GM19463 (cell line): ENCODE results near the gene TMUB1.

Experiments used
- ATAC-seq: cut with Tn5 transposase; IDR thresholded peaks from one replicate; pipeline ENCODE4 v1.9.1; 2021; ENCODE audit warnings: mild to moderate bottlenecking, moderate library complexity; ENCODE audit not compliant: unreplicated experiment

Gene TMUB1

DNA sequence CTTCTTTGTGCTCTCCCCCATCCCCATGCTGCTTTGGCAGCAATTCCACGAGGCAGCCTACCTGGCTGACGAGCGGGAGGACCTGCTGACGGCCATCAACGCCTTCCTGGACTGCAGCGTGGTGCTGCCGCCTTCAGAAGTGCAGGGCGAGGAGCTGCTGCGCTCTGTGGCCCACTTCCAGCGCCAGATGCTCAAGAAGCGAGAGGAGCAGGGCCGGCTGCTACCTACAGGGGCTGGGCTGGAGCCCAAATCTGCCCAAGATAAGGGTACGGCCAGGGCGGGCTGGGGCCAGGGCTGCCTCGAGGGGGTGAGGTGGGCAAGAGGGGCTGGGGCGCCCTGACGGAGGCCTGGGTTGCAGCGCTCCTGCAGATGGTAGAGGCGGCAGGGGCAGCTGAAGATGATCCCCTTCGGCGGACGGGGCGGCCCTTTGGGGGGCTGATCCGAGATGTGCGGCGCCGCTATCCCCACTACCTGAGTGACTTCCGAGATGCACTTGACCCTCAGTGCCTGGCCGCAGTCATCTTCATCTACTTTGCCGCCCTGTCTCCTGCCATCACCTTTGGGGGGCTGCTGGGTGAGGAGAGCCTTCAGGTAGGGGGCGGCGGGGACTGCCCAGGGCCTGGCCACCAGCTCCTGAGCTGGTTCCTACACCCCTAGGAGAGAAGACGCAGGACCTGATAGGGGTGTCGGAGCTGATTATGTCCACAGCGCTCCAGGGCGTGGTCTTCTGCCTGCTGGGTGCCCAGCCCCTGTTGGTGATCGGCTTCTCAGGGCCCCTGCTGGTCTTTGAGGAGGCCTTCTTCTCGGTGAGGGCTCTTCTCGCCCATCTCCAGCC, 12.0 kb downstream of the TMUB1 start:
- ATAC-seq: no peak

GRCh38 chr7:151070574-151070960, 12.7 kb downstream of the TMUB1 start:
- no peak for ATAC-seq

GRCh38 chr7:151069841-151070573, 13.3 kb downstream of the TMUB1 start:
- no peak for ATAC-seq

GRCh38 chr7:151068069-151068773, 15.1 kb downstream of the TMUB1 start:
- ATAC-seq: no peak

- ATAC-seq: no peak
These were observed 16.9 kb downstream of the TMUB1 start for GRCh38 chr7:151066273-151066974.

GRCh38 chr7:151065516-151065915, 17.8 kb downstream of the TMUB1 start:
- ATAC-seq: no peak

DNA sequence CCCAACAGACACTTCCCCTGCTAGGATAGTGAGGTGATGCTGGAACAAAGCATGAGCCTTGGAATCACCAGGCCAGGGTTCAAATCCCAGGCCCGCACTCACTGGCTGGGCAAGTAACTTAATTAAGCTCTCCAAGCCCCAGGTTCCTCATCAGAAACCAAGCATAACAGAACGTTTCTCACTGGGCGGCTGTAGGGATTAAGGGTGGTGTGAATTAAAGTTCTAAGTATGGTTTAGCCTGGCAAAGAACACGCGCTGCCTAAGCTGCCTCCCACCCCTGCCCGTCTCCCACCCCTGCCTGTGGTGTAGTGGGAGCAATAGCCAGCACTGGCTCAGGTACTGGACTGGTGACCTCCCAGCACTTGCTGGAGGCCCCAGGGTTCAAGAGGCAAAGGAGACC, 18.3 kb downstream of the TMUB1 start:
- no peak for ATAC-seq

DNA sequence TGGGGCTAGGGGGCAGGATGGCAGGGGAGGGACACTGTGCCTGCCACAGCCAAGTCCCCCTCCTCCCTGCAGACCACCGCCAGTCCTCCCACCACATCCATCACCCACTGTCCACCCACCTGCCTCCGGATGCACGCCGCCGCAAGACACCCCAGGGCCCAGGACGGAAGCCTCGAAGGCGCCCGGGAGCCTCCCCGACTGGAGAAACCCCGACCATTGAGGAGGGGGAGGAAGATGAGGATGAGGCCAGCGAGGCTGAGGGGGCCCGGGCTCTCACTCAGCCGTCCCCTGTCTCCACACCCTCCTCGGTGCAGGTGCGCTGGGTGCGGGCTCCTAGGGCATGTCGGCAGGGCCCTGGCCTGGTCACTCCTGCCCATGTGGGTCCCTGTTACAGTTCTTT, 18.8 kb downstream of the TMUB1 start:
- no peak for ATAC-seq

DNA sequence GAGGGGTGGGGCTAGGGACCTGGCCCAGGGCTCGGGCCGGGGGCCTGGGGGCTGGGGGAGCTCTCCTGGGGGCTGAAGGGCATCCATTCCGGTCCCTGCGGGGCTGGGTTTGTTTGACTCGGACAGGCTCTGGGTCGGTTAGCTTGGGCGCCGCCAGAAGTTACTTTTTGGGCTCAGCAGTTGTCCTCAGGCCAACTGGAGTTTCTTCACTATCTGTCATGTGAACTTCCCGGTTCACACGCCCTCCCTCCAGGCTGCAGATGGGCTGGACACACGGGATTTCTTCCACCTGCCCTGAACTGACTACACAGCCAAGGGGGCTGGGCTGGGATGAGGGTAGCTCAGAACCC, 20.1 kb downstream of the TMUB1 start:
- no peak for ATAC-seq

- no peak for ATAC-seq
These were observed 20.7 kb downstream of the TMUB1 start for GRCh38 chr7:151062399-151063211.

- ATAC-seq: no peak
These were observed 21.2 kb downstream of the TMUB1 start for GRCh38 chr7:151062111-151062398.

- no peak for ATAC-seq
These were observed 21.8 kb downstream of the TMUB1 start for GRCh38 chr7:151061213-151062110.

DNA sequence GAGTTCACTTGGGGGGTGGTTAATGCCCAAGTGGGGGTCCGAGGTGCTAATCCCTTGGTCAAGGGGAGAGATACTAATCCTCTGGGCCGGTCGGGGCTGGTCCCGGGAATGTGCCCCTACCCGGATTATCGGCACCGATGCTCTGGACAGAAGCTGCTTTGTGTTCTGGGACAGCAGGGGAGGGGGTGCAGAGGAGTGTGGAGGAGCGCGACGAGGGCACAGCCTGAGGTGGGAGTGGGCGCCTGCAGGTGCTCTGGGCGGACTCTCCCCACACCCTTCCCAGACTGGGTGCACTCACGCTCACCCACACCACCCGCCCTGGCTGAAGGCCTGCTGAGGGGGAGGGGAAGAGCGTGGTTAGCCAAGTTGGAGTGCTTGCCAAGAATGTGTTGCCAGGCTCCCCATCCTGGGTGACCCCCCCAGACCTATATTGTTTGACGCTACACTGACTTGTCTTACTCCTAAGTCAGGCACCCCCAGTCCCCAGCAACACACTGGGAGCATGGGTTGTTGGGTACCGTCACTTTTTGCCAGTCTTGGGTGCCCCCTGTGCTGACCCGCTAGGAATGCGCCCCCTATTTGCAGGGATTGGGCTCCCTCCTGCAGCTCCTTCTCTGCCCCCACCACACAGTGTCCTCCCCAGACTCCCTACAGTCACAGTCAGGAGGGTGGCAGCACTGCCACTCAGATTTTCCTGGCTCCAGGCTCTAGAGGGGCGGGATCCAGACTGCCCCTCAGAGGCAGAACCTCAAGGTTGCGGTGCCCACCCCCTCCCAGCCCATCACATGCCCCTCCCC, 22.7 kb downstream of the TMUB1 start:
- no peak for ATAC-seq

GRCh38 chr7:151060113-151060415, 23.2 kb downstream of the TMUB1 start:
- no peak for ATAC-seq

GRCh38 chr7:151059367-151060112, 23.8 kb downstream of the TMUB1 start, which contains the start of gene SLC4A2:
Gene SLC4A2, plus strand, starts transcription at chr7:151059589. Its CDS starts 2,399 bp downstream, at chr7:151061988.
- ATAC-seq: peak; percentile 27

DNA sequence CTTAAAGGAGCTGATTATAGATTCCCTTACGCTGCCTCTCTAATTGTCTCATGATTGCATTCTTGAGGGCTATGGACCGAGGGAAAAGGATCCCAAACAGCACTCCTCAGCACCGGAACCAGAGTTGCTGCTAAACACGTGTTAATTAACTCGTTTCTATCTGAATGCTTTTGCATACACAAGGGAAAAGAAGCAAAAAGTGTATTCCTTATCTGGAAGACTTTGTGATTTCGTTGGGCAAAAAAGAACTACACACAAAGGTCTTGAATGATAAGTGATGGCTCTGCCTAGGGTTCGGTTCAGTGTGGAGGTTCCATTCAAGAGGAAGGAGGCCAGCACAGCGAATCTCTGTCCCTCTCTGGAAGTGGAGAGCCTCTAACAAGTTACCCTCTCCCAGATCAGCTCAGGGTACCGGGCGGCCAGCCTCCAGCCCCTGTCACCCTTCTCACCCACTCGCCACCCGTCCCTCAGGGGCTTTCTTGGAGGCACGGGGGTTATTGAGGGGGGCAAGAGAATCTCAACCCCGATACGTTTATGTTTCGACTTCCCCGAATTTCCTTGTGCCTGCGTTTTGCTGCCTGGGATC, 24.4 kb downstream of the TMUB1 start:
- no peak for ATAC-seq

DNA sequence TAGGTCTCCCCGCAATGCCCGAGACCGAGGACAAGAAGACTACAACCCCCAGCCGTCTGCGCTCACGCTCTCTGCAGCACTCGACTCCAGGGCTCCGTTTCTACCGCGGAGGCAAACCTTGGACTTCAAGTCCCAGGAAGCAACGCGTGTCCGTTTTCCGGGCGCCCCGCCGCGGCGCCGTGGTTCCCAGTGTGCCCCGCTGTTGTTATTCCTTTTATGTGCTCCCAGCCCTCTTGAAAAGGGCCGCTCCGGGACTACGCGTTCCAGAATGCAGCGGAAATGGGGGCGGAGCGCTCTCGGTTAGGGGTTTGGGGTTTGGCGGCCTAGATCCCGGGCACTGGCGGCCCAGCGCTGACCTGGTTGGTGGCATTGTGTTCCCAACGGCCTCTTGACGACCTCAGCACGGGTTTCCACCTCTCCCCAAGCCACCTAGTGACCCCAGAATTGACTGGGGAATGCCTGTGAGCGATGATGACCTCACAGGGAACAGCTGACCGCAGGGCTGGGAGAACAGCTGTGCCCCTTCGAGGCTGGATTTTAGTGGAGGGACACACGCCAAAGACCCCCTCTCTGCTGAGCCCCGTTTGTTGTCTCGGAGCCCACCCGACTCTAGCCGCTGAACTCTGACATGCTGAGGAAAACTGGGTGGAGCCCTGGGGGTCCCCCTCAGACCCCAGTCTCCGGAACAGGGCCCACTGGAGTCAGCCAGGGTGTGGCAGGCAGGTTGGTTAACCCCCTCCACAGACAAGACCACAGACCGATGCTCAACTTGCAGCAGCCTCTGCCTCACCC, 25.1 kb downstream of the TMUB1 start:
- ATAC-seq: peak; percentile 84
